MCF 10A (cell line): Measurements from ENCODE around the gene RASGEF1B. TPM values are rescaled to one million over a fixed set of nuclear protein-coding genes. Genes with fewer than 3 reads are reported as not detected.

ENCODE experiments used
- BruUV-seq: library from RNA; stranded (reverse); fragments of 400-500 nt; replicated peaks from 2 replicates; lab custom pipeline; 2021; lab: Mats Ljungman, UMichigan
- CTCF ChIA-PET: fragments of 300-600 bp; sonication (Branson Sonifier 250); formaldehyde crosslinking; extraction: SDS; loops from one replicate; lab custom pipeline; 2021; ENCODE audit warnings: antibody characterized with exemption, inconsistent platforms; lab: Yijun Ruan, JAX
- POLR2A ChIA-PET: fragments of 300-600, 350-650 bp; sonication (Branson Sonifier 250); formaldehyde crosslinking; extraction: SDS; loops from one replicate; lab custom pipeline; 2020; ENCODE audit warnings: antibody characterized with exemption, inconsistent platforms; lab: Yijun Ruan, JAX
- DNase-seq: peaks from one replicate; pipeline ENCODE4 v3.0.0-alpha.2; 2018; ENCODE audit not compliant: unreplicated experiment
- H3K27ac Mint-ChIP-seq: one replicate; pipeline ENCODE4 v1.8.0; 2022; ENCODE audit warnings: mild to moderate bottlenecking, low read depth, mixed read lengths; ENCODE audit not compliant: unreplicated experiment
- H3K27me3 Mint-ChIP-seq: one replicate; pipeline ENCODE4 v1.8.0; 2022; ENCODE audit warnings: mixed read lengths; ENCODE audit not compliant: insufficient read depth, unreplicated experiment
- H3K36me3 Mint-ChIP-seq: one replicate; pipeline ENCODE4 v1.8.0; 2022; ENCODE audit warnings: mild to moderate bottlenecking, moderate library complexity, mixed read lengths; ENCODE audit not compliant: insufficient read depth, unreplicated experiment
- H3K4me1 Mint-ChIP-seq: one replicate; pipeline ENCODE4 v1.8.0; 2022; ENCODE audit warnings: mixed read lengths; ENCODE audit not compliant: insufficient read depth, unreplicated experiment
- H3K4me3 Mint-ChIP-seq: one replicate; pipeline ENCODE4 v1.8.0; 2022; ENCODE audit warnings: mild to moderate bottlenecking, moderate library complexity, mixed read lengths; ENCODE audit not compliant: unreplicated experiment
- H3K9me3 Mint-ChIP-seq: one replicate; pipeline ENCODE4 v1.8.0; 2022; ENCODE audit warnings: mixed read lengths; ENCODE audit not compliant: unreplicated experiment
- intact Hi-C: fragments of 100-400 bp; cut with micrococcal nuclease; formaldehyde crosslinking; loops from 2 replicates; pipeline ENCODE4 v1.14.1; 2022
- total RNA-seq: library from RNA; stranded (reverse); gene quantifications from 2 replicates; pipeline ENCODE4 v1.2.3, GENCODE V29; 2022
- TF ChIP-seq, protein P1 (sequence below): fragments of 200-600 bp; IDR thresholded peaks from one replicate; pipeline ENCODE4 v1.8.0; 2022; ENCODE audit warnings: antibody characterized with exemption, mild to moderate bottlenecking; ENCODE audit not compliant: unreplicated experiment

RASGEF1B gene
- total RNA-seq, 1 experiment from 2014 or later, result 5.4 TPM

DNA sequence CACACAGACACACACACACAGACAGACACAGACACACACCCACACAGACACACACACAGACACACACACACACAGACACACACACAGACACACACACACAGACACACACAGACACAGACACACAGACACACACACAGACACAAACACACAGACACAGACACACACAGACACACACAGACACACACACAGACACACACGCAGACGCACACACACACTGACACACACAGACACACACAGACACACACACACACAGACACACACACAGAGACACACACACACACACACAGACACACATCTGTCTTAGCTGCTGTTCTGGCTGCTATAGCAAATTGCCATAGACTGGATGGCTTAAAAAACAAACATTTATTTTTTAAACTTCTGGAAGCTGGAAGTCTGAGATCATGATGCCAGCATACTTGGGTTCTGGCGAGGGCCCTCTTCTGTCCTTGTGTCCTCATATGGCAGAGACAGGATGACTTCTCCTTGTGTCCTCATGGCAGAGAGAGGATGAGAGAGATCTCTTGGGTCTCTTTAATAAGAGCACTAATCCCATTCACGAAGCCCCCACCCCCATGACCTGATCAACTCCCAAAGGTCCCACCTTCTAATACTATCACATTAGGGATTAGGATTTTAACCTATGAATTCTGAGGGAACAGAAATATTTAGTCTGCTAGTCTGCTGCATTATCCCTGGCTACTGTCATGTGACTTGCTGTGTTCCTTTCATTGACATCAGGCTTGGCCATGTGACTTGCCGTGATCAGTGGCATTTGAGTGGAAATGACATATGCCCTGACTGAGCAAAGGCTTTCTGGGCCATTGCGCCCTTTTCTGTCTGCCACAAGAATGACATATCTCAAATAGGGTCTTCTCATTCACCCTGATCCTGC is 32.7 kb upstream of the RASGEF1B start:
- no peaks in the 10 kb centered on the region for H3K4me1 Mint-ChIP-seq
- no peak for DNase-seq
- CTCF ChIA-PET, result no interaction called here
- no peaks in the 10 kb centered on the region for H3K27me3 Mint-ChIP-seq
- no peak overlapping the region for H3K4me3 Mint-ChIP-seq
- H3K36me3 Mint-ChIP-seq, result peaks cover 6% of the 10 kb centered on the region
- TF ChIP-seq, protein P1, sequence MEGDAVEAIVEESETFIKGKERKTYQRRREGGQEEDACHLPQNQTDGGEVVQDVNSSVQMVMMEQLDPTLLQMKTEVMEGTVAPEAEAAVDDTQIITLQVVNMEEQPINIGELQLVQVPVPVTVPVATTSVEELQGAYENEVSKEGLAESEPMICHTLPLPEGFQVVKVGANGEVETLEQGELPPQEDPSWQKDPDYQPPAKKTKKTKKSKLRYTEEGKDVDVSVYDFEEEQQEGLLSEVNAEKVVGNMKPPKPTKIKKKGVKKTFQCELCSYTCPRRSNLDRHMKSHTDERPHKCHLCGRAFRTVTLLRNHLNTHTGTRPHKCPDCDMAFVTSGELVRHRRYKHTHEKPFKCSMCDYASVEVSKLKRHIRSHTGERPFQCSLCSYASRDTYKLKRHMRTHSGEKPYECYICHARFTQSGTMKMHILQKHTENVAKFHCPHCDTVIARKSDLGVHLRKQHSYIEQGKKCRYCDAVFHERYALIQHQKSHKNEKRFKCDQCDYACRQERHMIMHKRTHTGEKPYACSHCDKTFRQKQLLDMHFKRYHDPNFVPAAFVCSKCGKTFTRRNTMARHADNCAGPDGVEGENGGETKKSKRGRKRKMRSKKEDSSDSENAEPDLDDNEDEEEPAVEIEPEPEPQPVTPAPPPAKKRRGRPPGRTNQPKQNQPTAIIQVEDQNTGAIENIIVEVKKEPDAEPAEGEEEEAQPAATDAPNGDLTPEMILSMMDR, result no peak
- intact Hi-C loops, result no loop called here
- POLR2A ChIA-PET, result interaction anchor here (0.6 kb wide), 1 partner anchor 161 kb away, joined by 3 read pairs; no protein-coding TSS in a partner anchor
- BruUV-seq, result no TSS peak
- no peak overlapping the region for H3K27ac Mint-ChIP-seq
- H3K9me3 Mint-ChIP-seq, result no peaks in the 10 kb centered on the region

DNA sequence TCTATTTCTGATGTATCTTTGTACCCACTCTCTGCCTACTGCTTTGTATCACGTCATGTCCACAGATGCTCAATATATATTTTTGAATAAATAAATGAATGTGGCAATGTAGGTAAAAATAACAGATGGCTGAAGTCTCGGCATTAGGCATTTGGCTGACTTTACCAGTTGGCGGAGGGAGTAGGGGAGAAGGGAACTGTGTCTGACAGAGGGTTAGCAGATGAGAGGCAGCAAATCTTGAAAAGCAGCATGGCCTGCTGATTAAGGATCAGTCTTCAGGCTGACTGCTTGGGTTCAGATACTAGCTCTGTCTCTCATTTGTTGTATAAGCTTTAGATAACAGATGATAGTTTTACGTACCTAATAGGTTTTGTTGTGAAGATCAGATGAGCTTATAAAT is 31.9 kb upstream of the RASGEF1B start:
- CTCF ChIA-PET, result no interaction called here
- TF ChIP-seq, protein P1, result no peak

DNA sequence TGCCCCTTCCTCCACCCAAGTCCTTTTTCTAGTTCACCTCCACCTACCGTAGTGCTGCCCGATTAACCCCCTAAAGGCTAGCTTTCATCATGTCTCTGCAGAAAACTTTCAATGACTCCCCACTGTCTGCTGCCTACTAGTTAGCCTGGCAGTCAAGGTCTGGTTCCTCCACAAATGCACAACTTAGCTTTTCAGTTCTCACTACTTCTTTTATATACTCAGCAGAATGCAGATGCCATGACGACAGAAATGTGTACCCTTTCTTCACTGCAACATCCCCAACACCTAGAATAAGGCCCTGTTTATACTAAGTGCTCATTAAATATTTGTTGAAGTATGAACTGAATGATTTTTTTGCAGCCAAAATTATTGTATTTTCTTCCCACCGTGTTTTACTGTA is 30.9 kb upstream of the RASGEF1B start:
- Mint-ChIP-seq H3K36me3 (peaks cover 6% of the 10 kb centered on the region), H3K4me3 (no peak overlapping the region), H3K4me1 (no peaks in the 10 kb centered on the region), H3K27ac (no peak overlapping the region), H3K27me3 (no peaks in the 10 kb centered on the region), H3K9me3 (no peaks in the 10 kb centered on the region)
- BruUV-seq, result no TSS peak
- TF ChIP-seq, protein P1, result no peak
- POLR2A ChIA-PET, result no interaction called here
- DNase-seq, result no peak
- CTCF ChIA-PET, result interaction anchor here (0.6 kb wide), 1 partner anchor 305 kb away, joined by 3 read pairs; no protein-coding TSS in a partner anchor
- intact Hi-C loops, result no loop called here

More for the DNA sequence above, 31.9 kb upstream of the RASGEF1B start:
- Mint-ChIP-seq H3K36me3 (peaks cover 6% of the 10 kb centered on the region), H3K27ac (no peak overlapping the region), H3K4me3 (no peak overlapping the region), H3K4me1 (no peaks in the 10 kb centered on the region), H3K27me3 (no peaks in the 10 kb centered on the region), H3K9me3 (no peaks in the 10 kb centered on the region)
- no TSS peak for BruUV-seq
- no peak for DNase-seq
- POLR2A ChIA-PET, result no interaction called here
- intact Hi-C loops, result no loop called here

DNA sequence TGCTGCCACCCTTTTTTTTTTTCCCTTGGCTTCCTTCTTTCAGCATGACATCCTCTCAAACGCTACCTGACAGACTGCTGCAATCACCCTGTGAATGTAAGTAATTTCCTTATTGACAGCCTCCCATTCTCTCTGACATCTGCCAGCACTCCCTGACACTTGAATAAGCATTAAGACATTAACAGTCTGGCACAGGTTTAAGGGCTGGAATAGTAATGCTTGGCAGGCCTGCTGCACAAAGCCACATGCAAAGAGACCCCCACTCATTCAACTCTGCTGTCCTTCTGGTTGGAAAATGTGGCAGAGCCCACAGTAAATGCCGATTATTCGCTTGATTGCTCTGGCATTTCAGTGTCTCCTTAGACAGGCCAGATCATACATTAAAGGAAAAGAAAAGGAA is 28.1 kb upstream of the RASGEF1B start:
- DNase-seq, result no peak
- Mint-ChIP-seq H3K4me1 (no peaks in the 10 kb centered on the region), H3K27ac (no peak overlapping the region), H3K4me3 (no peak overlapping the region), H3K36me3 (peaks cover 6% of the 10 kb centered on the region), H3K9me3 (no peaks in the 10 kb centered on the region), H3K27me3 (no peaks in the 10 kb centered on the region)
- no TSS peak for BruUV-seq
- TF ChIP-seq, protein P1, result no peak
- ChIA-PET POLR2A (interaction anchor here (0.7 kb wide), 1 partner anchor 9 kb away, joined by 3 read pairs; no protein-coding TSS in a partner anchor), CTCF (no interaction called here)
- intact Hi-C loops, result no loop called here
